Cerebellar cortex (tissue), 1 donor: ENCODE measurements around the gene C21orf58.

Experiments used
- DNase-seq: peaks from one replicate; pipeline ENCODE4 v3.0.0-alpha.2; 2015; ENCODE audit warnings: low spot score

C21orf58 gene

DNA sequence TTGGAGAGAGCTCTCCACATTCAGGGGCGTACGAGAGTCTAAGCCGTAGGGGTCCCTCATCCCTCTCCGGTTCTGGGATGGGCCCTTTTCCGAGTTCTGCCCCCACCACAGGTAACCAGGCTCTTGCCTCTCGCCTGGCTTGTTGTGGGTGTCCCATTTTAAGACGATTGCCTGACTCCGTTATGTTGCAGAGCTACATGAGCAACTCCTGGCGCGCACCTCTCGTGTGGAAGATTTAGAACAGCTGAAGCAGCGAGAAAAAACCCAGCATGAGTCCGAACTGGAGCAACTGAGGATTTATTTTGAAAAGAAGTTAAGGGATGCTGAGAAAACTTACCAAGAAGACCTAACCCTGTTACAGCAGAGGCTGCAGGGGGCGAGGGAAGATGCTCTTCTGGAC, 29.2 kb upstream of the C21orf58 start:
- DNase-seq: no peak

DNA sequence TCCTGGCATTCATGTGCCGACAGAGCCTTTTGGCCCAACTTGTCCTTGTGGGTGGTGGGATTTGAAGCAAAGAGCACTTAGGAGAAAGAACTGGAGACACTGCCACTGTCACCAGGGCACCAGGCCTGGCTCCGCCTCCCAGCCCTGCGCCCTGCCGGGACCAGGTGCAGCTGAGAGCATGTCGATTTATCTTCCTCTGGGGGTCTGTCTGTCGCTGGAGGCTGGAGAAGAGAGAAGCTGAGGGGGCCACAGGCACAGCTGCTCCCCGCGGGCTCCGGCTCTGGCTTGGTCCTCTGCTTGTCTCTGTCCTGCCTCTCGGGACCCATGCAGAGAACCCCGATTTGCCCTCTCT, 28.5 kb upstream of the C21orf58 start:
- no peak for DNase-seq

DNA sequence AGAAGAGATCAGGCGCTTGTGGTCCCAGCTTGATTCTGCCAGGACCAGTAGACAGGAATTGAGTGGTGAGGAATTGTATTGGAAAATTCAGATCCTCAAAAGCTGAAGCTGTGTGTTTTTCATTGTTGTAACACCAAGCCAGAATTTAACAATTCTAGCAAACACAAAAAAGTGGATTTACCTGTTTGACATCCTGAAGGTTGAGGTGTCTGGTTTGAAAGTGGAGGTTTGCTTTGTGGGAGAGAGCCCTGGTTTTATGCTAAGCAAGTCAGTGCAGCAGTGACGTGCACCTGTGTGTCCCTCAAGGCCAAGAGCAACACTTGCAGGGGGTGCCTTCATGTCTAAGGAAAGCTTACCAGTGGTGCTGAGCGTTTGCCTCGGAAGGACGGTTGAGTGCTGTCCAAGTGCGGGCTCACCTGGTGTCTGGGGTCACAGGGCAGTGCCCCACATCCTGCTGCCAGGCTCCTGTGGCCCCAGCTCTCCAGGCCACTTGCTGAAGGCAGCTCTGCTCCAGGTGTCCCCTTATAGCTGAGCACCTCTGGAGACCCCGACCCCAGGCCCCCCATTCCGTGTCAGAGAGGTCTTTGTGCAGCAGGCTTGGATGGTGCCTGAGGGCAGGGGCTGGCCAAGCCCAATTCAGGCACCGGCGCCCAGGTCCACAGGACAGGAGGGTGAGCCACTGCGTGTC, 27.9 kb upstream of the C21orf58 start:
- no peak for DNase-seq

DNA sequence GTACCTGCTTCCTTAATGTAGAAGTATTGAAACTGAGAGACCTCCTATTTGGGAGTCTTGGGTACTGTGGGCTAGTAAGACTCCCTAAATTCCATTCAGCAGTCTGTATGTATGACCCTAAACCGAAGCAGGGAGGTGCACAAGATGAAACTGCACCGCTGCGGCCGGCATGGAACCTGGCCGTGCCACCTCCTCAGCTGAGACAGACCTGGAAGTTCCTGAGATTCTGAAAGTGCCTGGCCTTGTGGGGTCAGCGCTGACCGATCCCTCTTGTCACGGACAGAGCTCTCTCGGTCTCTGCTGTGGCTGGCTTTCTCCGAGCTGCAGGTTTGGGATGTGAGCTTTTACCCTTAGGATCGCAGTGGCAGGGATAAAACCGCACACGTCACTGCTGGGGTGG, 27.3 kb upstream of the C21orf58 start:
- no peak for DNase-seq

DNA sequence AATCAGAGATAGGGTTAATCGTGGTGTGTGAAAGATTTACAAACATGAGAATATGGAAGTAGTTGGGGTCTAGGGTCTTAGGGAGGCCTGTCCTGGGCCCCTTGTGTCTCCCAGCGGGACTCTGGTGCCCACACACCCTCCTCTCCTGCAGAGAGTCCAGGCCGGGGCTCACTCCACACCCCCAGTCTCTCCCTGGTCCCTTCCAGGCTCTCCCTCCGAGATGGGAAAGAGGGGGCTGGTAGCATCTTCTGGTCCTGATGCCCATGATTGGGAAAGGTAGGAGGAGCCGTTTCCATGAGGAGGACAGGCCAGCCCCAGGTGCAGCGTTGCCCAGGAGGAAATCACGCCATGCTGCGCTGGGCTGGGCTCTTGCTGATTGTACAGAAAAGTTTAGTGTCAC, 26.9 kb upstream of the C21orf58 start:
- DNase-seq: no peak

GRCh38 chr21:46349134-46349760, 25.6 kb upstream of the C21orf58 start:
- no peak for DNase-seq

DNA sequence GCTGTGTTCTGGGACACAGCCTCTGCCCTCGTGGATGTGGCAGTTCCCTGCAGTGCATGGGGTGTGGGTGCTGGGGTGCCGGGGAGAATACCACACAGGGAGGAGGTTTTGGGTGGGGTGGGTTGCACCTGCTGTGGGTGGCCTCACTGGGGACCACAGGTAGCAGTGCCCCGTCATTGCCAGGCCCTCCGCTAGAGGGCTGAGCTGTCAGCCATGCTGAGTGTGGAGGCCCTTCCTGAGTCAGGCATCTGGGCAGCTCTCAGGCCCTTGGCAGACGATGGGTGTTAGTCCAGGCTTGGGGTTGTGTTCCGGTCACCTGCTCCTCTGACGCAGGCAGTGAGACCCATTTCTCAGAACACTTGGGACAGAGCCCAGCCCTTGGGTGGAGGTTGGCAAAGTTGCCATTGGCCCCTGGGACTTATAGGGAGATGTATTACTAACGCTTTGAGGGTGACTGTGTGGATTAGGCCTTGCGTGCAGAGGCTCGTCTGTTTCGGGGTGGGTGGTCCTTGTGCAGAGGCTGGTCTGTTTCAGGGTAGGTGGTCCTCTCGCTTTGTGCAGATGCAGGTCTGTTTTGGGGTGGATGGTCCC, 24.2 kb upstream of the C21orf58 start:
- no peak for DNase-seq

DNA sequence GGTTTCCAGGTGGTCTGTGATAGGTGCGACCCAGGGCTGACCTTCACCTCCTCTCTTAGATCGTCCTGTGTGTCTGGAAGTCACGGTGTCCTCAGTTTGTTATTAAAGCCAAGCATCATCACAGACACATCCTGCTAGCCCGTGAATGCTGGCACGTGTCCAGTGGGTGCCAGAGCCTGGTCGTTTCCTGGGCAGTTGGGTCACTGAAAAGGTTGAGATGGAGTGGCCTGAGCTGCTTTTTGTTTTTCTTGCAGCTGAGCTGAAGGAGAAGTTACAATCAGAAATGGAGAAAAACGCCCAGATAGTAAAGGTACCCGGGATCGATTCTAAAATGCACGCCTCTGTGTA, 23.5 kb upstream of the C21orf58 start:
- DNase-seq: no peak

GRCh38 chr21:46346296-46347202, 22.9 kb upstream of the C21orf58 start:
- no peak for DNase-seq

- DNase-seq: no peak
Measured at GRCh38 chr21:46345861-46346260, 22.2 kb upstream of the C21orf58 start.

DNA sequence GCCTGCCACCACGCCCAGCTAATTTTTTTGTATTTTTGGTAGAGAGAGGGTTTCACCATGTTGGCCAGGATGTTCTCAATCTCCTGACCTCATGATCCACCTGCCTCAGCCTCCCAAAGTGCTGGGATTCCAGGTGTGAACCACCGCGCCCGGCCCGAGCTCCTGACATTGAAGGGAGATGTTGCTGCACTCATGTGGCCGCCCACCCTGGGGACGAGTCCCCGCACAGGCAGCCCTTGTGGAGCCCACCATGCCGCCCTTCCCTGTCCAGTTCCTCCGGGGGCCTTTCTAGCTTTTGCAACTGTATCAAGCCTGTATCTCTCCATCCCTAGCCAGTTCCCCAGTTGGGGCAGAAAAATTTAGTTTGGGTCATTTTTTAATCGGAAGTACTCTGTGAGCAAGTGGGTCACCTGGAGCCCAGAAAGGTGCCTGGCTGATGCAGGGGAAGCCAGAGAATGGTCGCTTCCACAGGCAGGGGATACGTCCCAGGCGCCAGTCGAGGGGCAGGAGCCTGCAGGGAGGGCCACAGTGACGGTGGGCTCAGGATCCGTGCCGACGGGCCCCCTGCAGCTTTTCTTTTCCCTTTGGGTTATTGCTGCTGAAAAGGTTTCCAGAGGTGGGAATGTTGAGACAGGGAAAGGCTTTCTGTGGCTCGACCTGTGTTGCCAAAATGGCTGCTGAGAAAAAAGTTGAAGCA, 20.7 kb upstream of the C21orf58 start:
- DNase-seq: no peak

GRCh38 chr21:46340998-46341397, 17.3 kb upstream of the C21orf58 start:
- no peak for DNase-seq

DNA sequence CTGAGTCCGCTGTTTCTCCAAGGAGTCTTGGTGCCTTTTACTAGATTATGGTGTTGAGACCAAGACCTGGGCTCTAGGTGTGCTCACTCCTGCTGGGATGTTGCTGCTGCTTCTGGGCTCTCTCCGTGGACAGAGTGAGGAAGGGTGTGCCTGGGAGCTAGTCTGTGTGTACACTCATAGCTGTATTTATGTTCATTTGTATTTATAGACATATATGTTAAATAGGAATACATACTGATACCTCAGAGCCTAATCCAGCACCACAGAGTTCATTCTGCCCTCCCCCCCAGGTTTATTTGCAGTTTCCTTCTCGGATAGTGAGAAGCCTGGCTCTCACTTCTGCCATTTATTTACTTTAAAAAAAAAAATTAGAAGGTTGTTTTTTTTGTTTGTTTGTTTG, 12.9 kb upstream of the C21orf58 start:
- no peak for DNase-seq

DNA sequence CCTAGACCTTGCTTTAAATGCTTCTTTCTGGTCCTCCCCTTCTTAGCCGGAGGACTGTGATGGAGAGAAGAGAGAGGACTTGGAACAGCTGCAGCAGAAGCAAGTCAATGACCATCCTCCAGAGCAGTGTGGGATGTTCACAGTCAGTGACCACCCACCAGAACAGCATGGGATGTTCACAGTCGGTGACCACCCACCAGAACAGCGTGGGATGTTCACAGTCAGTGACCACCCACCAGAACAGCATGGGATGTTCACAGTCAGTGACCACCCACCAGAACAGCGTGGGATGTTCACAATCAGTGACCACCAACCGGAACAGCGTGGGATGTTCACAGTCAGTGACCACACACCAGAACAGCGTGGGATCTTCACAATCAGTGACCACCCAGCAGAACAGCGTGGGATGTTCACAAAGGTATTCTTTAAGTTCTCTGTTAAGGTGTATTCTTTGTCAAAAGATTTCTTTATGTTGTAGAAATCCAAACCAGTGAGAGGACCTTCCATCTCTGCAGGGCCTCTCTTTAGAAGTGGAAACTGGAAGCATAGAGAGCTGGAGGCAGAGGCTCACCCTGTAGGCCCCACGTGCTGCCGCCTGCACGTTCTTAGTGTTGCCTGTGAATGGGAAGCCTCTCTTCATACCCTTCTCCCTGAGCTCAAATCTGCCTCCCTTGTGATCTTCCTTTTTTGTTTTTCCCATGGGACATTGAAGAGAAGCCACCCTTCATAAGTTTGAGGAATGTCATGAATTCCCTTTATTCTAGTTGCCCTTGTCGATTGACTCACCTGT, 10.9 kb upstream of the C21orf58 start:
- no peak for DNase-seq

- DNase-seq: no peak
Measured at GRCh38 chr21:46329796-46330195, 6.1 kb upstream of the C21orf58 start.

- no peak for DNase-seq
Measured at GRCh38 chr21:46328151-46328550, 4.5 kb upstream of the C21orf58 start.

GRCh38 chr21:46327711-46328110, 4.0 kb upstream of the C21orf58 start:
- DNase-seq: no peak

- peak; percentile 6 for DNase-seq
Measured at GRCh38 chr21:46326110-46326703, 2.5 kb upstream of the C21orf58 start.

GRCh38 chr21:46325073-46325912, 1.6 kb upstream of the C21orf58 start:
- DNase-seq: peak; percentile 52
